ENCODE measurements around the gene SIM1.

DNA sequence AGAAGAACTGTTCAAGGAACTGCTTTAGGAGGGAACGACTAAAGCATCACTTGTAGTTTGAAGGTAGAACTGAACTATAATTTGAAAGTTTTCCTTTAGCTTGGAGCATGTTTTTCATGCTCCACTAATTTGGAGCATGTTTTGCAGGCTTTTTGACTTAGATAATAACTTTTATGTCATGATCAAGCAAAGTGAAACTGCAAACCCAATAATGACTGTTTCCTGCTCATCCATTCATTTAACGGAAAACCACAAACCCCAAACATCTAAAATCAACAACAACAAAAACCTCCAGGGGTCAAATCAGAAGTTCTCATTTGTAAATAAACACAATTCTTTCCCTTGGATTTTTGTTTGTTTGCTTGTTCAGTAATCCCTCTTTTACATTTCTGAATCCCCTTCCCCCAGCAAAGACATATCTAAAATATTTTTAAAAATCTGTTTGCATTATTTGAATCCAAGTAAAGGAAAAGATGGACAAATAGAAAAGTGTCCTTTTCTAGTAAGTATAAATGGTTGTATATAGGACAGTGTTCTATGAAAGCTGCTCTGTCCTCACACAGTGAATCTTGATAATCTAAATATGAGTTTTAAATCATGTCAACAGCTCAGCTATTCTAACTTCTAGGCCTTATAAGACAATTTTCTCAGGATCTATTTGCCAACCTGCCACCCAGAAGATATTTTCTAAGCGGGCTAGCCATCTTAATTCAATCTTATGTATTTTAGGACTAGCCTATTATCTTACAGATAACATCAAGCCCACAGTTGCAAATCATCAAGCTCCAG is 2.6 kb downstream of the SIM1 start:
- TF ChIP-seq, protein P1, sequence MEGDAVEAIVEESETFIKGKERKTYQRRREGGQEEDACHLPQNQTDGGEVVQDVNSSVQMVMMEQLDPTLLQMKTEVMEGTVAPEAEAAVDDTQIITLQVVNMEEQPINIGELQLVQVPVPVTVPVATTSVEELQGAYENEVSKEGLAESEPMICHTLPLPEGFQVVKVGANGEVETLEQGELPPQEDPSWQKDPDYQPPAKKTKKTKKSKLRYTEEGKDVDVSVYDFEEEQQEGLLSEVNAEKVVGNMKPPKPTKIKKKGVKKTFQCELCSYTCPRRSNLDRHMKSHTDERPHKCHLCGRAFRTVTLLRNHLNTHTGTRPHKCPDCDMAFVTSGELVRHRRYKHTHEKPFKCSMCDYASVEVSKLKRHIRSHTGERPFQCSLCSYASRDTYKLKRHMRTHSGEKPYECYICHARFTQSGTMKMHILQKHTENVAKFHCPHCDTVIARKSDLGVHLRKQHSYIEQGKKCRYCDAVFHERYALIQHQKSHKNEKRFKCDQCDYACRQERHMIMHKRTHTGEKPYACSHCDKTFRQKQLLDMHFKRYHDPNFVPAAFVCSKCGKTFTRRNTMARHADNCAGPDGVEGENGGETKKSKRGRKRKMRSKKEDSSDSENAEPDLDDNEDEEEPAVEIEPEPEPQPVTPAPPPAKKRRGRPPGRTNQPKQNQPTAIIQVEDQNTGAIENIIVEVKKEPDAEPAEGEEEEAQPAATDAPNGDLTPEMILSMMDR (IDR thresholded peaks at IDR 0.05; ENCODE audit: insufficient read depth, low read length, poor library complexity, severe bottlenecking): no peak
- TF ChIP-seq EZH2phosphoT487 (conservative IDR thresholded peaks at IDR 0.05; ENCODE audit: low read length): no peak

All from SU-DHL-6 (cell line).